Stimulated activated naive CD8-positive, alpha-beta T cell treated with anti-CD3 and anti-CD28 coated beads, Interleukin-15, Interleukin-2, amounts not matched to agents 100 ng/mL and 50 ng/mL, for 24 hours (primary cell): ENCODE results near the gene IPP.

Source experiments
- H3K27ac Mint-ChIP-seq: one replicate; pipeline ENCODE4 v1.8.0; 2021; ENCODE audit warnings: mild to moderate bottlenecking, mixed read lengths
- H3K27me3 Mint-ChIP-seq: one replicate; pipeline ENCODE4 v1.8.0; 2021; ENCODE audit warnings: mixed read lengths
- H3K36me3 Mint-ChIP-seq: one replicate; pipeline ENCODE4 v1.8.0; 2021; ENCODE audit warnings: low read depth, mixed read lengths
- H3K4me1 Mint-ChIP-seq: one replicate; pipeline ENCODE4 v1.8.0; 2021; ENCODE audit warnings: low read depth, mixed read lengths
- H3K4me3 Mint-ChIP-seq: one replicate; pipeline ENCODE4 v1.8.0; 2021; ENCODE audit warnings: mild to moderate bottlenecking, mixed read lengths
- H3K9me3 Mint-ChIP-seq: one replicate; pipeline ENCODE4 v1.8.0; 2021; ENCODE audit warnings: mixed read lengths

IPP gene

GRCh38 chr1:45654540-45655280, 95.7 kb downstream of the IPP start:
- no peak overlapping the region for H3K27ac Mint-ChIP-seq
- no peaks in the 10 kb centered on the region for H3K9me3 Mint-ChIP-seq
- H3K36me3 Mint-ChIP-seq: peaks cover 87% of the 10 kb centered on the region
- no peaks in the 10 kb centered on the region for H3K27me3 Mint-ChIP-seq
- H3K4me1 Mint-ChIP-seq: peaks cover 6% of the 10 kb centered on the region
- no peak overlapping the region for H3K4me3 Mint-ChIP-seq
